IMR-90 (cell line): ENCODE results near the gene NHSL1. TPM values are rescaled to one million over a fixed set of nuclear protein-coding genes. Genes with fewer than 3 reads are reported as not detected.

ENCODE experiments used
- ATAC-seq: fragments of 200-7000 bp; cut with Tn5 transposase; 2 replicates; pipeline ENCODE4 v1.9.1; 2020; ENCODE audit warnings: low read depth, mild to moderate bottlenecking, moderate library complexity
- BruUV-seq: library from RNA; stranded (reverse); fragments of 400-500 nt; replicated peaks from 2 replicates; lab custom pipeline; 2021; lab: Mats Ljungman, UMichigan
- CTCF ChIA-PET: fragments of 300-600 bp; formaldehyde crosslinking; extraction: SDS; loops from one replicate; lab custom pipeline; 2021; ENCODE audit warnings: antibody characterized with exemption; lab: Yijun Ruan, JAX
- POLR2A ChIA-PET: fragments of 300-600 bp; sonication (Branson Sonifier 250); formaldehyde crosslinking; loops from one replicate; lab custom pipeline; 2022; ENCODE audit warnings: antibody characterized with exemption; ENCODE audit not compliant: unreplicated experiment; lab: Charles Lee
- DNase-seq: peaks from one replicate; pipeline ENCODE4 v3.0.0; 2013
- H2AFZ ChIP-seq: replicated peaks from 2 replicates; pipeline ENCODE3; 2013; ENCODE audit warnings: low read length, mild to moderate bottlenecking; ENCODE audit not compliant: poor library complexity
- H2AK5ac ChIP-seq: 2 replicates; pipeline ENCODE4 v1.6.1; 2013; ENCODE audit warnings: low read depth, low read length, inconsistent platforms
- H2AK9ac ChIP-seq: replicated peaks from 2 replicates; pipeline ENCODE3; 2013; ENCODE audit warnings: mild to moderate bottlenecking, low read depth, low read length, moderate library complexity; ENCODE audit not compliant: poor library complexity
- H2BK120ac ChIP-seq: 2 replicates; pipeline ENCODE4 v1.6.1; 2013; ENCODE audit warnings: low read depth, low read length, inconsistent platforms
- H2BK15ac ChIP-seq: 3 replicates; pipeline ENCODE4 v1.6.1; 2013; ENCODE audit warnings: low read depth, low read length, inconsistent platforms
- H2BK20ac ChIP-seq: 2 replicates; pipeline ENCODE4 v1.6.1; 2013; ENCODE audit warnings: low read depth, mild to moderate bottlenecking, inconsistent platforms, low read length, moderate library complexity
- H2BK5ac ChIP-seq: 2 replicates; pipeline ENCODE4 v1.6.1; 2013; ENCODE audit warnings: mild to moderate bottlenecking, low read depth, low read length, inconsistent platforms; ENCODE audit not compliant: poor library complexity, severe bottlenecking
- H3K14ac ChIP-seq: replicated peaks from 2 replicates; pipeline ENCODE4 v1.6.1; 2013; ENCODE audit warnings: low read depth, low read length, inconsistent platforms
- H3K18ac ChIP-seq: 2 replicates; pipeline ENCODE4 v1.6.1; 2013; ENCODE audit warnings: low read depth, low read length, control low read depth
- H3K23ac ChIP-seq: 2 replicates; pipeline ENCODE4 v1.6.1; 2013; ENCODE audit warnings: low read depth, low read length, inconsistent platforms
- H3K27ac ChIP-seq: 2 replicates; pipeline ENCODE4 v1.5.1; 2013; ENCODE audit warnings: mild to moderate bottlenecking, control low read depth, low read length; ENCODE audit not compliant: insufficient read depth
- H3K27me3 ChIP-seq: 2 replicates; pipeline ENCODE4 v1.6.1; 2013; ENCODE audit warnings: low read length; ENCODE audit not compliant: control insufficient read depth, insufficient read depth
- H3K36me3 ChIP-seq: 2 replicates; pipeline ENCODE4 v1.6.1; 2013; ENCODE audit warnings: low read length, mixed read lengths; ENCODE audit not compliant: control insufficient read depth, insufficient read depth
- H3K4ac ChIP-seq: 2 replicates; pipeline ENCODE4 v1.6.1; 2013; ENCODE audit warnings: low read depth, low read length, inconsistent platforms
- H3K4me1 ChIP-seq: 2 replicates; pipeline ENCODE4 v1.6.1; 2013; ENCODE audit warnings: low read length, mixed read lengths; ENCODE audit not compliant: control insufficient read depth, insufficient read depth
- H3K4me2 ChIP-seq: 2 replicates; pipeline ENCODE4 v1.6.1; 2013; ENCODE audit warnings: low read depth, mild to moderate bottlenecking, control low read depth, low read length, moderate library complexity
- H3K4me3 ChIP-seq: 2 replicates; pipeline ENCODE4 v1.5.1; 2013; ENCODE audit warnings: low read depth, mild to moderate bottlenecking, control low read depth, low read length, moderate library complexity; ENCODE audit not compliant: insufficient read depth
- H3K56ac ChIP-seq: 2 replicates; pipeline ENCODE4 v1.6.1; 2013; ENCODE audit warnings: low read length, inconsistent platforms; ENCODE audit not compliant: insufficient read depth; ENCODE audit errors: extremely low read depth
- H3K79me1 ChIP-seq, 2 experiments: 2 replicates each; pipeline ENCODE4 v1.6.1; 2013; ENCODE audit warnings: low read length in 2 of 2, inconsistent platforms in 1 of 2, low read depth in 1 of 2
- H3K9ac ChIP-seq: 2 replicates; pipeline ENCODE4 v1.6.1; 2013; ENCODE audit warnings: low read depth, low read length, control low read depth
- H3K9me1 ChIP-seq: 2 replicates; pipeline ENCODE4 v1.6.1; 2013; ENCODE audit warnings: low read length, inconsistent platforms; ENCODE audit not compliant: insufficient read depth
- H3K9me3 ChIP-seq: 2 replicates; pipeline ENCODE4 v1.6.1; 2013; ENCODE audit warnings: low read length; ENCODE audit not compliant: control insufficient read depth, insufficient read depth
- H4K20me1 ChIP-seq: 2 replicates; pipeline ENCODE4 v1.6.1; 2013; ENCODE audit warnings: low read length, inconsistent platforms; ENCODE audit not compliant: insufficient read depth
- H4K5ac ChIP-seq: 2 replicates; pipeline ENCODE4 v1.6.1; 2013; ENCODE audit warnings: mild to moderate bottlenecking, low read depth, low read length, control low read depth
- H4K8ac ChIP-seq, 2 experiments: 2 replicates each; pipeline ENCODE4 v1.6.1; 2013; ENCODE audit warnings: low read depth in 2 of 2, low read length in 2 of 2, control low read depth in 1 of 2, inconsistent platforms in 1 of 2
- H4K91ac ChIP-seq: 2 replicates; pipeline ENCODE4 v1.6.1; 2013; ENCODE audit warnings: low read depth, low read length, inconsistent platforms; ENCODE audit not compliant: insufficient read depth
- BHLHE40 ChIP-seq: fragments of 150-350 bp; IDR thresholded peaks from 2 replicates; pipeline ENCODE4 v1.6.1; 2016; ENCODE audit warnings: mild to moderate bottlenecking, low read depth, low read length
- CHD1 ChIP-seq: IDR thresholded peaks from 2 replicates; pipeline ENCODE4 v1.6.1; 2012; ENCODE audit warnings: low read depth, low read length, improper control_type of control experiment
- FOS ChIP-seq: fragments of 150-350 bp; IDR thresholded peaks from 2 replicates; pipeline ENCODE4 v1.6.1; 2016; ENCODE audit warnings: low read depth, low read length
- MAZ ChIP-seq: IDR thresholded peaks from 2 replicates; pipeline ENCODE4 v1.6.1; 2012; ENCODE audit warnings: low read depth, mild to moderate bottlenecking, low read length, improper control_type of control experiment, moderate library complexity, borderline replicate concordance
- MXI1 ChIP-seq: IDR thresholded peaks from 2 replicates; pipeline ENCODE4 v1.6.1; 2012; ENCODE audit warnings: low read depth, mild to moderate bottlenecking, low read length, moderate library complexity, borderline replicate concordance
- NFE2L2 ChIP-seq: fragments of 150-350 bp; IDR thresholded peaks from 2 replicates; pipeline ENCODE4 v1.6.1; 2016; ENCODE audit warnings: low read depth, mild to moderate bottlenecking, low read length
- RFX5 ChIP-seq: IDR thresholded peaks from 2 replicates; pipeline ENCODE4 v1.8.0; 2012; ENCODE audit warnings: low read depth, mild to moderate bottlenecking, low read length, moderate library complexity
- WGBS, 2 experiments: methylation state at CpG; one replicate each; pipeline versions ENCODE4 v1.1.5 to v1.1.7; 2013; ENCODE audit warnings: missing lambda C conversion rate in 2 of 2; ENCODE audit not compliant: insufficient read length in 1 of 2; ENCODE audit errors: extremely low coverage in 2 of 2; 5-methylcytosine and 5-hydroxymethylcytosine counted together
- dilution Hi-C: fragments of 300-500 bp; cut with HindIII; formaldehyde crosslinking; loops from one replicate; pipeline ENCODE4 v1.14.3; 2018; ENCODE audit warnings: low sequenced_read_pairs; ENCODE audit not compliant: unreplicated experiment
- in situ Hi-C: fragments of 300-500 bp; cut with MboI; formaldehyde crosslinking; loops from 3 replicates; pipeline ENCODE4 v1.14.3; 2019; ENCODE audit warnings: low sequenced_read_pairs, inconsistent platforms, mixed read lengths
- intact Hi-C: fragments of 100-400 bp; cut with micrococcal nuclease; formaldehyde crosslinking; loops from 2 replicates; pipeline ENCODE4 v1.10.0; 2022
- polyA plus RNA-seq, 3 experiments: library from polyadenylated mRNA; depleted of rRNA; stranded (reverse); fragments of >200 nt; gene quantifications; 2 replicates each; pipeline ENCODE4 v1.2.3, GENCODE V29; 2012; ENCODE audit warnings: low replicate concordance in 1 of 3
- total RNA-seq: library from RNA; depleted of rRNA; stranded (reverse); fragments of >200 nt; gene quantifications from 2 replicates; pipeline ENCODE4 v1.2.3, GENCODE V29; 2012
- TF ChIP-seq, protein P1 (sequence below): conservative IDR thresholded peaks from 2 replicates; pipeline ENCODE4 v1.5.1; 2012; ENCODE audit warnings: mild to moderate bottlenecking, low read depth, low read length, improper control_type of control experiment

The NHSL1 gene
- total and polyA plus RNA-seq, 2 of the 4 experiments (the other 2 are of a cell fraction), result 5.6 to 7.2 TPM

DNA sequence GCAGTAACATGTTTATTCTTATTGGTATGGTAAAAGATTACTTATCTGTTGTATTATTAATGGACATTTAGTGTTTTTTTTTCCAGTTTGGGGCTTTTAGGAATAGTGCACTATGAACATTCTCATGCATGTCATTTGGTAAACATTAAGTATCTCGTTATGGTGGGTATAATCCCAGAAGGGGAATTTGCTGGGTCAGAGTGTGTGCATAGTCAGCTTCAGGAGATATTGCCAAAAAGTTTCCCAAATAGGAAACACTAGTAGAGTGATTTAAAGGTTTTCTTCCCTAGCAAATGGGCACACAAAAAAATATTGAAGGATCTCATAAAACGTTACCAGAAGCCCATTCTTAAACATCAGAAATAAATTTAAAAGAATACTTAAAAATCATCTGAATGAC, 25.2 kb upstream of the NHSL1 start:
- no peak overlapping the region for H3K14ac ChIP-seq

More for the DNA sequence above, 25.2 kb upstream of the NHSL1 start:
- Histone ChIP-seq H2BK120ac (no peak overlapping the region), H3K9ac (no peak overlapping the region), H2BK15ac (no peak overlapping the region), H2BK20ac (no peak overlapping the region), H3K27me3 (no peaks in the 10 kb centered on the region), H4K20me1 (no peaks in the 10 kb centered on the region), H2AK5ac (no peak overlapping the region), H3K18ac (no peak overlapping the region), H4K8ac (no peak overlapping the region), H3K56ac (no peak overlapping the region), H3K4ac (no peak overlapping the region), H3K9me1 (no peaks in the 10 kb centered on the region; the same call in 1 of the 2 replicates), H3K9me3 (no peaks in the 10 kb centered on the region), H4K91ac (no peak overlapping the region), H3K23ac (no peak overlapping the region), H3K79me1 (peaks cover 30 to 47% of the 10 kb centered on the region in 2 experiments), H3K27ac (no peak overlapping the region), H3K4me2 (no peak overlapping the region), H3K4me3 (no peak overlapping the region), H2AFZ (no peak overlapping the region), H3K4me1 (peaks cover 2% of the 10 kb centered on the region; the same call in 1 of the 2 replicates), H2AK9ac (no peak overlapping the region), H4K5ac (no peak overlapping the region), H3K36me3 (no peaks in the 10 kb centered on the region), H2BK5ac (no peak overlapping the region)
- ATAC-seq, result no peak
- CTCF ChIA-PET, result interaction anchor here (1.1 kb wide), 1 partner anchor 408 kb away, joined by 3 read pairs; no protein-coding TSS in a partner anchor
- no peak for DNase-seq
- no TSS peak for BruUV-seq
- intact Hi-C loops, result no loop called here
- no peak for TF ChIP-seq BHLHE40
- no peak for TF ChIP-seq CHD1
- TF ChIP-seq, protein P1, sequence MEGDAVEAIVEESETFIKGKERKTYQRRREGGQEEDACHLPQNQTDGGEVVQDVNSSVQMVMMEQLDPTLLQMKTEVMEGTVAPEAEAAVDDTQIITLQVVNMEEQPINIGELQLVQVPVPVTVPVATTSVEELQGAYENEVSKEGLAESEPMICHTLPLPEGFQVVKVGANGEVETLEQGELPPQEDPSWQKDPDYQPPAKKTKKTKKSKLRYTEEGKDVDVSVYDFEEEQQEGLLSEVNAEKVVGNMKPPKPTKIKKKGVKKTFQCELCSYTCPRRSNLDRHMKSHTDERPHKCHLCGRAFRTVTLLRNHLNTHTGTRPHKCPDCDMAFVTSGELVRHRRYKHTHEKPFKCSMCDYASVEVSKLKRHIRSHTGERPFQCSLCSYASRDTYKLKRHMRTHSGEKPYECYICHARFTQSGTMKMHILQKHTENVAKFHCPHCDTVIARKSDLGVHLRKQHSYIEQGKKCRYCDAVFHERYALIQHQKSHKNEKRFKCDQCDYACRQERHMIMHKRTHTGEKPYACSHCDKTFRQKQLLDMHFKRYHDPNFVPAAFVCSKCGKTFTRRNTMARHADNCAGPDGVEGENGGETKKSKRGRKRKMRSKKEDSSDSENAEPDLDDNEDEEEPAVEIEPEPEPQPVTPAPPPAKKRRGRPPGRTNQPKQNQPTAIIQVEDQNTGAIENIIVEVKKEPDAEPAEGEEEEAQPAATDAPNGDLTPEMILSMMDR, result no peak
- TF ChIP-seq MAZ, result no peak
- no peak for TF ChIP-seq RFX5
- TF ChIP-seq MXI1, result no peak
- no peak for TF ChIP-seq FOS
- TF ChIP-seq NFE2L2, result no peak
- dilution Hi-C loops, result no loop called here
- WGBS, 2 experiments, result no CpG with 5 or more reads among the region's 2 CpGs
- POLR2A ChIA-PET, result no interaction called here
- in situ Hi-C loops, result loop anchor here (5.0 kb wide), 1 partner anchor 412 kb away; no protein-coding TSS in a partner anchor
